ENCODE results near the gene CTLA4.

The CTLA4 gene

GRCh38 chr2:203908066-203908796, 40.7 kb downstream of the CTLA4 start:
- no peak overlapping the region for H3K27ac ChIP-seq (ENCODE audit: low read length)
- peaks cover 7% of the 10 kb centered on the region for H3K4me1 ChIP-seq (ENCODE audit: control insufficient read depth, insufficient read depth, low read length)
- no peaks in the 10 kb centered on the region for H3K36me3 ChIP-seq (ENCODE audit: control insufficient read depth in 2 of 2, insufficient read depth in 2 of 2, low read length in 2 of 2)
- H3K4me3 ChIP-seq (ENCODE audit: low read length in 2 of 2), result no peak overlapping the region
- H3K9me3 ChIP-seq (ENCODE audit: control insufficient read depth in 2 of 2, low read length in 2 of 2), result no peaks in the 10 kb centered on the region
- H3K27me3 ChIP-seq (ENCODE audit: control insufficient read depth in 1 of 2, insufficient read depth in 2 of 2, low read length in 2 of 2), result no peaks in the 10 kb centered on the region
- H3K9ac ChIP-seq (ENCODE audit: low read length in 2 of 2), result no peak overlapping the region

- Histone ChIP-seq H3K9ac (ENCODE audit: low read length in 2 of 2) (no peak overlapping the region), H3K27ac (ENCODE audit: low read length) (no peak overlapping the region)
These were observed 41.2 kb downstream of the CTLA4 start for GRCh38 chr2:203908797-203909185.

GRCh38 chr2:203909261-203909967, 41.8 kb downstream of the CTLA4 start:
- H3K4me3 ChIP-seq (ENCODE audit: low read length in 2 of 2), result peak overlapping the region; percentile 36 to 59
- peak overlapping the region in 1 of 2 donors; percentile 3 for H3K9ac ChIP-seq (ENCODE audit: low read length in 2 of 2)
- H3K36me3 ChIP-seq (ENCODE audit: control insufficient read depth in 2 of 2, insufficient read depth in 2 of 2, low read length in 2 of 2), result no peaks in the 10 kb centered on the region
- H3K27ac ChIP-seq (ENCODE audit: low read length), result no peak overlapping the region
- no peaks in the 10 kb centered on the region for H3K9me3 ChIP-seq (ENCODE audit: control insufficient read depth in 2 of 2, low read length in 2 of 2)
- H3K4me1 ChIP-seq (ENCODE audit: control insufficient read depth, insufficient read depth, low read length), result peaks cover 7% of the 10 kb centered on the region
- no peaks in the 10 kb centered on the region for H3K27me3 ChIP-seq (ENCODE audit: control insufficient read depth in 1 of 2, insufficient read depth in 2 of 2, low read length in 2 of 2)

More at GRCh38 chr2:203908797-203909185, 41.2 kb downstream of the CTLA4 start:
- H3K9me3 ChIP-seq (ENCODE audit: control insufficient read depth in 2 of 2, low read length in 2 of 2), result no peaks in the 10 kb centered on the region
- peaks cover 7% of the 10 kb centered on the region for H3K4me1 ChIP-seq (ENCODE audit: control insufficient read depth, insufficient read depth, low read length)
- H3K4me3 ChIP-seq (ENCODE audit: low read length in 2 of 2), result peak overlapping the region in 1 of 2 donors; percentile 59
- no peaks in the 10 kb centered on the region for H3K27me3 ChIP-seq (ENCODE audit: control insufficient read depth in 1 of 2, insufficient read depth in 2 of 2, low read length in 2 of 2)
- H3K36me3 ChIP-seq (ENCODE audit: control insufficient read depth in 2 of 2, insufficient read depth in 2 of 2, low read length in 2 of 2), result no peaks in the 10 kb centered on the region

- Histone ChIP-seq H3K9ac (ENCODE audit: low read length in 2 of 2) (peak overlapping the region in 1 of 2 donors; percentile 3), H3K27me3 (ENCODE audit: control insufficient read depth in 1 of 2, insufficient read depth in 2 of 2, low read length in 2 of 2) (no peaks in the 10 kb centered on the region), H3K9me3 (ENCODE audit: control insufficient read depth in 2 of 2, low read length in 2 of 2) (no peaks in the 10 kb centered on the region), H3K27ac (ENCODE audit: low read length) (no peak overlapping the region), H3K4me1 (ENCODE audit: control insufficient read depth, insufficient read depth, low read length) (peaks cover 7% of the 10 kb centered on the region), H3K4me3 (ENCODE audit: low read length in 2 of 2) (peak overlapping the region in 1 of 2 donors; percentile 59), H3K36me3 (ENCODE audit: control insufficient read depth in 2 of 2, insufficient read depth in 2 of 2, low read length in 2 of 2) (no peaks in the 10 kb centered on the region)
These were observed 42.4 kb downstream of the CTLA4 start for GRCh38 chr2:203909974-203910373.

- no peaks in the 10 kb centered on the region for H3K27me3 ChIP-seq (ENCODE audit: control insufficient read depth in 1 of 2, insufficient read depth in 2 of 2, low read length in 2 of 2)
- H3K36me3 ChIP-seq (ENCODE audit: control insufficient read depth in 2 of 2, insufficient read depth in 2 of 2, low read length in 2 of 2), result no peaks in the 10 kb centered on the region
- no peaks in the 10 kb centered on the region for H3K9me3 ChIP-seq (ENCODE audit: control insufficient read depth in 2 of 2, low read length in 2 of 2)
- no peak overlapping the region for H3K4me3 ChIP-seq (ENCODE audit: low read length in 2 of 2)
- H3K27ac ChIP-seq (ENCODE audit: low read length), result no peak overlapping the region
- H3K4me1 ChIP-seq (ENCODE audit: control insufficient read depth, insufficient read depth, low read length), result peaks cover 3% of the 10 kb centered on the region
- no peak overlapping the region for H3K9ac ChIP-seq (ENCODE audit: low read length in 2 of 2)
These were observed 46.4 kb downstream of the CTLA4 start for GRCh38 chr2:203913947-203914346.

GRCh38 chr2:203914546-203915182, 47.1 kb downstream of the CTLA4 start:
- H3K27me3 ChIP-seq (ENCODE audit: control insufficient read depth in 1 of 2, insufficient read depth in 2 of 2, low read length in 2 of 2), result no peaks in the 10 kb centered on the region
- H3K4me1 ChIP-seq (ENCODE audit: control insufficient read depth, insufficient read depth, low read length), result no peaks in the 10 kb centered on the region
- H3K36me3 ChIP-seq (ENCODE audit: control insufficient read depth in 2 of 2, insufficient read depth in 2 of 2, low read length in 2 of 2), result no peaks in the 10 kb centered on the region
- no peak overlapping the region for H3K4me3 ChIP-seq (ENCODE audit: low read length in 2 of 2)
- H3K9me3 ChIP-seq (ENCODE audit: control insufficient read depth in 2 of 2, low read length in 2 of 2), result no peaks in the 10 kb centered on the region
- no peak overlapping the region for H3K27ac ChIP-seq (ENCODE audit: low read length)
- no peak overlapping the region for H3K9ac ChIP-seq (ENCODE audit: low read length in 2 of 2)

GRCh38 chr2:203915256-203915655, 47.7 kb downstream of the CTLA4 start:
- H3K4me1 ChIP-seq (ENCODE audit: control insufficient read depth, insufficient read depth, low read length), result no peaks in the 10 kb centered on the region
- H3K27ac ChIP-seq (ENCODE audit: low read length), result no peak overlapping the region

GRCh38 chr2:203916756-203917155, 49.2 kb downstream of the CTLA4 start:
- Histone ChIP-seq H3K9ac (ENCODE audit: low read length in 2 of 2) (no peak overlapping the region), H3K27me3 (ENCODE audit: control insufficient read depth in 1 of 2, insufficient read depth in 2 of 2, low read length in 2 of 2) (no peaks in the 10 kb centered on the region), H3K36me3 (ENCODE audit: control insufficient read depth in 2 of 2, insufficient read depth in 2 of 2, low read length in 2 of 2) (no peaks in the 10 kb centered on the region), H3K27ac (ENCODE audit: low read length) (no peak overlapping the region), H3K9me3 (ENCODE audit: control insufficient read depth in 2 of 2, low read length in 2 of 2) (no peaks in the 10 kb centered on the region), H3K4me1 (ENCODE audit: control insufficient read depth, insufficient read depth, low read length) (no peaks in the 10 kb centered on the region), H3K4me3 (ENCODE audit: low read length in 2 of 2) (no peak overlapping the region)

More at GRCh38 chr2:203915256-203915655, 47.7 kb downstream of the CTLA4 start:
- H3K4me3 ChIP-seq (ENCODE audit: low read length in 2 of 2), result no peak overlapping the region
- no peak overlapping the region for H3K9ac ChIP-seq (ENCODE audit: low read length in 2 of 2)
- no peaks in the 10 kb centered on the region for H3K27me3 ChIP-seq (ENCODE audit: control insufficient read depth in 1 of 2, insufficient read depth in 2 of 2, low read length in 2 of 2)
- H3K36me3 ChIP-seq (ENCODE audit: control insufficient read depth in 2 of 2, insufficient read depth in 2 of 2, low read length in 2 of 2), result no peaks in the 10 kb centered on the region
- no peaks in the 10 kb centered on the region for H3K9me3 ChIP-seq (ENCODE audit: control insufficient read depth in 2 of 2, low read length in 2 of 2)

GRCh38 chr2:203918264-203918663, 50.7 kb downstream of the CTLA4 start:
- Histone ChIP-seq H3K4me1 (ENCODE audit: control insufficient read depth, insufficient read depth, low read length) (no peaks in the 10 kb centered on the region), H3K4me3 (ENCODE audit: low read length in 2 of 2) (no peak overlapping the region), H3K9ac (ENCODE audit: low read length in 2 of 2) (no peak overlapping the region), H3K9me3 (ENCODE audit: control insufficient read depth in 2 of 2, low read length in 2 of 2) (no peaks in the 10 kb centered on the region), H3K27me3 (ENCODE audit: control insufficient read depth in 1 of 2, insufficient read depth in 2 of 2, low read length in 2 of 2) (no peaks in the 10 kb centered on the region), H3K27ac (ENCODE audit: low read length) (no peak overlapping the region), H3K36me3 (ENCODE audit: control insufficient read depth in 2 of 2, insufficient read depth in 2 of 2, low read length in 2 of 2) (no peaks in the 10 kb centered on the region)

- H3K27me3 ChIP-seq (ENCODE audit: control insufficient read depth in 1 of 2, insufficient read depth in 2 of 2, low read length in 2 of 2), result no peaks in the 10 kb centered on the region
- no peak overlapping the region for H3K4me3 ChIP-seq (ENCODE audit: low read length in 2 of 2)
- H3K36me3 ChIP-seq (ENCODE audit: control insufficient read depth in 2 of 2, insufficient read depth in 2 of 2, low read length in 2 of 2), result no peaks in the 10 kb centered on the region
- no peaks in the 10 kb centered on the region for H3K9me3 ChIP-seq (ENCODE audit: control insufficient read depth in 2 of 2, low read length in 2 of 2)
- H3K27ac ChIP-seq (ENCODE audit: low read length), result no peak overlapping the region
- no peak overlapping the region for H3K9ac ChIP-seq (ENCODE audit: low read length in 2 of 2)
- H3K4me1 ChIP-seq (ENCODE audit: control insufficient read depth, insufficient read depth, low read length), result no peaks in the 10 kb centered on the region
These were observed 51.3 kb downstream of the CTLA4 start for GRCh38 chr2:203918839-203919238.

Data from stomach smooth muscle (tissue), 2 donors.